ENCODE data around the gene CORO2A.

GRCh38 chr9:98099346-98099745 lies 93.1 kb downstream of the CORO2A start:
- TF ChIP-seq CTCF (IDR thresholded peaks at IDR 0.05) (no peak), POLR2A (IDR thresholded peaks at IDR 0.05) (no peak)
